Activated CD4-positive, CD25-positive, alpha-beta regulatory T cell (primary cell): ENCODE measurements around the gene U2AF2.
A peak's percentile ranks its signal among the peaks of the same experiment; 100 is the strongest.

Experiments
- DNase-seq, 4 experiments: peaks; one replicate each; lab custom pipeline; 2025; lab: John Stamatoyannopoulos, UW

U2AF2 gene

DNA sequence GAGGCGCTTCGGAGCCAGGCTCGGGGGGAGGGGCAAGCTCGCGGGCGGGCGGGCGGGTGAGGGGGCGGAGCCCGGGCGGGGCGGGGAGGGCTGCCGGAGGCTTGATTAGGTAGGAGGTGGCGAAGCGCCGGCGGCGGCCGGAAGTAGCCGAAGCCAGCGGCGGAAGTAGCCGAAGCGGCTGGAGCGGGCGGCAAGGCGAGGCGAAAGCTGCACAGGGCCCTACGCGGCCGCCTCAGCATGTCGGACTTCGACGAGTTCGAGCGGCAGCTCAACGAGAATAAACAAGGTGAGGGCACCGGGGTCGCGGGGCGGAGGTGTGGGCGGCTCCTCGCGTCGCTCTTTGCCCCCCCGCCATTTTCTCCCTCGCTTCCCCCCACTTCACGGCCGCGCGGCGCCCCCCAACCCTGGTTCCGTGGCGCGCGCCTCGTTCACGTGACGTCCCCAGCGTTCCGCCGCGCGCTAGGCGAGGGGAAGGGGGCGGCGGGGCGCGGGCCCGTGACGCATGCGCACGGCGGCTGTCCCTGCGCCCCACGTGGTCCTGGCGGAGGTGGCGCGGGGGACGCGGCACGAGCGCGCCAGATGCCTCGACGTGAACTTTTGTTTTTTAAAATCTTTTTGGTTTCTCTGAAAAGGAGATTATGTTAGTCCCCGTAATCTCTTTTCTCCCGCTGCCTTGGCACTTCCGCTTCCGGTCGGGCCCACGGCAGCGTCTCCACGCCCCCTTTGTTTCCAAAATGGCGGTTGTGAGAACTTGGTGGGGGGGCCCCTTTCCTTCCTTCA lies at the start of gene U2AF2:
Gene U2AF2 (plus strand): TSS at position 168 of the 780 bp plus-strand sequence. CDS start 70 bp downstream, at position 238.
- peak; percentile 91 to 97 (median 95) for DNase-seq

DNA sequence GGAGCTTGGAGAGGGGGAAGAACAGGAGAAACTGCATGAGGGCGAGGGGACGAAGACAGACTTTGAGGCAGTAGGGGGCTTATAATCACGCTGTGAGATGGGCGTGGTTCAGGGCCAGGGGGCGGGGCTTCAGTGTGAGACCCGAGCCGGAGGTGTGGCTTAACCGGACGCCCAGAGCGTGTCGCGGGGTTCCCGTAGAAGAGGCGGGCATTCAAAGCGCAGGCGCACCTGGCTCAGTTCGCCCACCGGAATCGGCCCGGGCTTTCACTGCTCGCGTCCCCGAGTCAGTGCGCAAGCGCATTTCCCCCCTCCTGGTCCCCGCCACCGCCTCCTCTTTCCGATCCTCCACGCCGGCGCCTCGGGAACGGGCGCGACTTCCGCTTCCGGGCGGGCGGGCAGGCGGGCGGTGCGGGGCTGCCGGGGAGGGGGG lies 49.6 kb upstream of the U2AF2 start:
- DNase-seq, result peak; percentile 95 to 97 (median 96)

DNA sequence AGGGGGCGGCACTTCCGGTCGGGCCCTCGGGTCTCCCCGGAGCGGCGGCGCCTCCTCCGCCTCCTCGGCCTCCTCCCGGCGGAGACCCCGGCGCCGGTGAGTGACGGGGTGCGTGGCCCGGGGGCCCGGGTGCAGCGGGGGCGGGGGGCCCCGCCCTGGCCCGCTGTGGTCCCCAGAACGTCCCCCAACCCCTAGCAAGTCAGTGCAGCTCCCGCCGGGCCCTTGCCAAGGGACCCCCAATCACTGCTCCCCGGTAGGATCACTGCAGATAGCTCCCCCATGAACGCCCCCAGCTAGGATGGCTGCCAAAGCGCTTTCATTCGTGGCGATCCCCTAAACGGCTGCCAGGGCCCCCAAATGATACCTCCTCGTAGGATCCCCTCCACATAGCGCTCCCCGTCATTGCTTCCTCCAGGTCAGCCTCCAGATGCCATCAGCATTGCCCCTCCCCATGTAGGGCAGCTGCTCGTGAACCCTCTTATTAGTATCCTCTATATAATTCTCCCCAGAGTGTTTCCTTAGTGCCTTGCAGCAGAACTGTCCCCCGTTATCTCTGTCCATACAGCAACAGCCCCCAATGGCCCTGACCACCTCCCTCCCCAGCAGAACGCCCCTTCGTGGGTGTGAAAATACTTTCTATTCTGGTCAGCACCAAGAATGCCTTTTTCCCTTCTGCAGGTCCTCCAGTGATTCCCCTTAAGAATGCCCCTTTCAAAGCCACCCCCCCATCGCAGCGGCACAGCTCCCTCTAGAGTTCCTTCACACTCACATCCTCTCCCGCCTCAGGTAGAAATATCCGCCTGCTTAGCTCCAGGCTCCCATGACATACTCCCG lies 49.0 kb upstream of the U2AF2 start, which contains the start of gene ZNF865:
Gene ZNF865 (plus strand): TSS at position 11 of the 834 bp plus-strand sequence. CDS start 7,972 bp downstream, outside the sequence.
- peak in 2 of 4 experiments; percentile 27 to 42 for DNase-seq

DNA sequence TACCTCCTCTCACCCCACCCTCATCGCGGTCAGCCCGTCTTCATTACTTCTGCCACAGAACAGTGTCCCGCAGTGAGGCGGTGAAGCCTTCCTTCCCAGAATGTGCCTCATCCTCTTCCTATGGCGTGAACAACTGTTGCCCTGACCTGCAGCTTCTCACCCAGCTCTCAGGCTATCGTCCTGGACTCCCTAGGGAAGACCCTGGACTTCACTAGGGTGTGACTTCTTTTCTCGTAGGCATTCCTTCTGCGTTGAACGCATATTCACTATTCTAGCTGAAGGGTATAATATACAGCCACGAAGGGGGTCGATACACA lies 48.4 kb upstream of the U2AF2 start:
- DNase-seq, result no peak

DNA sequence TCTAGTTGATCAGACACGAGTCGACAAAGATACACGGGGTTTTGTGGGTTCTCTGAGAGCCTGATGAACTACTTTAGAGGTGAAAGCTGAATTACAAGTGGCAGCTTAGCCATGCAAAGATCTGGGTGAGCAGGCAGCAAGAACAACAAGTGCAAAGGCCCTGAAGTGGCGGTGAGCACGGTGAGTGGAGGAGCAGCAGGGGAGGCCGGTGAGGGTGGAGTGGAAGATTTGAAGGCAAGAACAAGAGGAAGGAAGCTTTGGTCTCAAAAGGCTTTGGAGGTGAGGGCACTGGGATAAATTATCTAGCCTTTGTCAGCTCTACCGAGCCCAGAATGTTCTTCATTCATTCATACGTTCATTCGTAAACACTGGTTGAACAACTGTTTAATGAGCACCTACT lies 48.0 kb upstream of the U2AF2 start:
- DNase-seq, result no peak

DNA sequence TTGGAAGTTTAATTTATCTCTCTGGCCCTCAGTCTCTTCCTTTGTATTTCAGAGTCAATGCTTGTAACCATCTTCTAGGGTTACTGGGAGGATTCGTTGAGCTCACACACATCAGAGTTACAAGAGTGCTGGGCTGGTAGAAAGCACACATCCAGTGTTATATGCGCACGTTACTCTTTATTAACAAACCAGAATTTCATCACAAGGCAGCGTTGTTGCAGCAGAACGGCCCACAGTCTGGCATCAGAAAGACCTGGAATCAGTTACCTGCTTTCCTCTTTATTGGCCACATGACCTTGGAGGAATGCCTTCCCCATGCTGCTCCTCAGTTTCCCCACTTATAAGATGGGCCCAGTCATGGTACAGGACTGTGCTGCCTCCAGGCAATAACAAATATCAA lies 45.5 kb upstream of the U2AF2 start:
- no peak for DNase-seq

DNA sequence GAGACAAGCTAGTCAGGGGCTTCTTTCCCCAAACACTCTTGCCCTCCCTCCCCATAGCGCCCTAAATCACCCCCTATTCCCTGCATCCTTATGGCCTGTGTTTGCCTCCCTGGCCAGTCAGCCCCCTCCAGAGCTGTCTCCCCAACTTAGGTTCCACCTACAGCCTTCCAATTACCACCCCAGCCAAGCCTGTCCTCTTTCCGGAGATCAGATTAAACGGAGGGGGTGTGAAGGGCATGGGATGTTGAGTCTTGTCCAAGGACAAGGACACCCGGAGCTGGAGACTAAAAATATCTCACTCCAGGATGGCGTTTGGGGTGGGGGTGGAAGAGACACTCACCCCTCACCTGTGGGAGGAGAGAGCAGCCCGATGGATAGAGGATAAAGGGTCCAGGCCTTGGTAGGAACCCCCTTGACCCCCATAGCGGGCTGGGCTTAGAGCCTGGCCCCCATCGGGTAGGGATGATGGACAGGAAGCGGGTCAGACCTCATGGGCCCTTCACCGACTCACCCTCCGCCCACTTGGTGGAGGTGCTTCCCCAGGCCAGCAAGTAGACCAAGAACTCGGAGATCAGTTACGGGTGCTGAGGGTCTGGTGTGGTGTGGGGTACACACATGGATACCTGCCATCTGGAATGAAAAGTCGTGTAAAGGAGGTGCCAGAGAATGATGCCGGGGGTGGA lies 43.4 kb upstream of the U2AF2 start:
- no peak for DNase-seq

DNA sequence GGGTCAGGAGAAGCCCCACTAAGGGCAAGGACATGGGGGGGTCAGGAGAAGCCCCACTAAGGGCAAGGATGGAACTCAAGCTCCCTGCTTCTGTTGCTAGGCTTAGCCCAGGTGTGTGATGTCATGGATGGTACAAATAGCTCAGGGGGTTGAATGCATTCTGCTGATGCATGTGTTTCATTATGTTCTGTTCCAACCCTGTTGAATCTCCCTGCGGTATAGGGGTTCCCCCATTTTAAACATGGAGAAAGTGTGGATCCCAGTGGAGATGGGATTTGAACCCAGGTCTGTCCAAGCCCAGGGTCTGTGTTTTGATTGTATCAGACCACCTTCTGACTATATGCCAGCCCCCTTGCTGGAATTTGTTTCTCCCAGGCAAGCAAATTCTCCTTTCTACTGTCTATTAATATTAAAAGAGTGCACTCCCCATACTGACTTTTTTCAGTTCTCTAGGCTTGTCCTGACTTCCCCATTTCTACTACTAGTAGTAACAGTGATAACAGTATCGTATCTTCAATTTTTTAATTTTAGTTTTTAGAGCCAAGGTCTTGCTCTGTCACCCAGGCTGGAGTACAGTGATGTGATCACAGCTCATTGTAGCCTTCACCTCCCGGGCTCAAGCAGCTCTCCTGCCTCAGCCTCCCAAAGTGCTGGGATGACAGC lies 42.7 kb upstream of the U2AF2 start:
- no peak for DNase-seq

DNA sequence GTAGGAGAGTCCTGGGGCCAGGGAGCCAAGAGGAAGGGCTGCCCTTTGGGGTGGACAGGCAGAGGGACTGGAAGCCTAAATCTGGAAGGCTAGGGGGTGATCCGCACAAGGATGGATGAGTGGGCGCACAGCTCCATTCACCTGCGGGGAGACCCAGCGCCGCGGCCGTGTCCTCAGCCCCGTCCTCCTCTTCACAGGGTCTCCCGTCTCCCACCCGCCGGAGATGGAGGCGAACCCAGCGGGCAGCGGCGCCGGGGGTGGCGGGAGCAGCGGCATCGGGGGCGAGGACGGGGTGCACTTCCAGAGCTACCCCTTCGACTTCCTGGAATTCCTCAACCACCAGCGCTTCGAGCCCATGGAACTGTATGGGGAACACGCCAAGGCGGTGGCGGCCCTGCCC lies 41.4 kb upstream of the U2AF2 start:
- no peak for DNase-seq

DNA sequence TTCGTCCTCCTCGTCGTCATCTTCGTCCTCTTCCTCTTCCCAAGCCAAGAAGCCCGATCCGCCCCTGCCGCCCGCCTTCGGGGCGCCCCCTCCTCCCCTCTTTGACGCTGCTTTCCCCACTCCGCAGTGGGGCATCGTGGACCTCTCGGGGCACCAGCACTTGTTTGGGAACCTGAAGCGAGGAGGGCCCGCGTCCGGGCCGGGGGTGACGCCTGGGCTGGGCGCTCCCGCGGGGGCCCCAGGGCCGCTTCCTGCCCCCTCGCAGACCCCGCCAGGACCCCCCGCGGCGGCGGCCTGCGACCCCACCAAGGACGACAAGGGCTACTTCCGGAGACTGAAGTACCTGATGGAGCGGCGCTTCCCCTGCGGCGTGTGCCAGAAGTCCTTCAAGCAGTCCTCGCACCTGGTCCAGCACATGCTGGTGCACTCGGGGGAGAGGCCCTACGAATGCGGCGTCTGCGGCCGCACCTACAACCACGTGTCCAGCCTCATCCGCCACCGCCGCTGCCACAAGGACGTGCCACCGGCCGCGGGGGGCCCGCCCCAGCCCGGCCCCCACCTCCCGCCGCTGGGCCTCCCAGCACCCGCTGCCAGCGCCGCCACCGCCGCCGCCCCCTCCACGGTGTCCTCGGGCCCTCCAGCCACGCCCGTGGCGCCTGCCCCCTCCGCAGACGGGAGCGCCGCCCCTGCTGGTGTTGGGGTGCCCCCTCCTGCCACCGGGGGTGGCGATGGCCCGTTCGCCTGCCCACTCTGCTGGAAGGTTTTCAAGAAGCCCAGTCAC lies 40.7 kb upstream of the U2AF2 start:
- DNase-seq, result no peak

DNA sequence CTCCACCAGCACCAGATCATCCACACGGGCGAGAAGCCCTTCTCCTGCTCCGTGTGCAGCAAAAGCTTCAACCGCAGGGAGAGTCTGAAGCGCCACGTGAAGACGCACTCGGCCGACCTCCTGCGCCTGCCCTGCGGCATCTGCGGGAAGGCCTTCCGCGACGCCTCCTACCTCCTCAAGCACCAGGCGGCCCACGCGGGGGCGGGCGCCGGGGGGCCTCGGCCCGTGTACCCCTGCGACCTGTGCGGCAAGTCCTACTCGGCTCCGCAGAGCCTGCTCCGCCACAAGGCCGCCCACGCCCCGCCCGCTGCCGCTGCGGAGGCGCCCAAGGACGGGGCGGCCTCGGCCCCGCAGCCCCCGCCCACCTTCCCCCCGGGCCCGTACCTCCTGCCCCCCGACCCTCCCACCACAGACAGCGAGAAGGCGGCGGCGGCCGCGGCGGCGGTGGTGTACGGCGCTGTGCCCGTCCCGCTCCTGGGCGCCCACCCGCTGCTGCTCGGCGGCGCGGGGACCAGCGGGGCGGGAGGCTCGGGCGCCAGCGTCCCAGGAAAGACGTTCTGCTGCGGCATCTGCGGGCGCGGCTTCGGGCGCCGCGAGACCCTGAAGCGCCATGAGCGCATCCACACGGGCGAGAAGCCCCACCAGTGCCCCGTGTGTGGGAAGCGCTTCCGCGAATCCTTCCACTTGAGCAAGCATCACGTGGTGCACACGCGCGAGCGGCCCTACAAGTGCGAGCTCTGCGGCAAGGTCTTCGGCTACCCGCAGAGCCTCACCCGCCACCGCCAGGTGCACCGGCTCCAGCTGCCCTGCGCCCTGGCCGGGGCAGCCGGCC lies 39.9 kb upstream of the U2AF2 start:
- no peak for DNase-seq

DNA sequence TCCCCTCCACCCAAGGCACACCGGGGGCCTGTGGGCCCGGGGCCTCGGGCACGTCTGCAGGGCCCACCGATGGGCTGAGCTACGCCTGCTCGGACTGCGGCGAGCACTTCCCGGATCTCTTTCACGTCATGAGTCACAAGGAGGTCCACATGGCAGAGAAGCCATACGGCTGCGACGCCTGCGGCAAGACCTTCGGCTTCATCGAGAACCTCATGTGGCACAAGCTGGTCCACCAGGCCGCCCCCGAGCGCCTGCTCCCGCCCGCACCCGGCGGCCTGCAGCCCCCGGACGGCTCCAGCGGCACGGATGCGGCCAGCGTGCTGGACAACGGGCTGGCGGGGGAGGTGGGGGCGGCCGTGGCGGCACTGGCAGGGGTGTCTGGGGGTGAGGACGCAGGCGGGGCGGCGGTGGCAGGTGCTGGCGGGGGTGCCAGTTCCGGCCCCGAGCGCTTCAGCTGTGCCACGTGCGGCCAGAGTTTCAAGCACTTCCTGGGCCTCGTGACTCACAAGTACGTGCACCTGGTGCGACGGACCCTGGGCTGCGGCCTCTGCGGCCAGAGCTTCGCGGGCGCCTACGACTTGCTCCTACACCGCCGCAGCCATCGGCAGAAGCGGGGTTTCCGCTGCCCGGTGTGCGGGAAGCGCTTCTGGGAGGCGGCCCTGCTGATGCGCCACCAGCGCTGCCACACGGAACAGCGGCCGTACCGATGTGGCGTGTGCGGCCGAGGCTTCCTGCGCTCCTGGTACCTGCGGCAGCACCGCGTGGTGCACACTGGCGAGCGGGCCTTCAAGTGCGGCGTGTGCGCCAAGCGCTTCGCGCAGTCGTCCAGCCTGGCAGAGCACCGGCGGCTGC lies 39.1 kb upstream of the U2AF2 start:
- DNase-seq, result no peak

DNA sequence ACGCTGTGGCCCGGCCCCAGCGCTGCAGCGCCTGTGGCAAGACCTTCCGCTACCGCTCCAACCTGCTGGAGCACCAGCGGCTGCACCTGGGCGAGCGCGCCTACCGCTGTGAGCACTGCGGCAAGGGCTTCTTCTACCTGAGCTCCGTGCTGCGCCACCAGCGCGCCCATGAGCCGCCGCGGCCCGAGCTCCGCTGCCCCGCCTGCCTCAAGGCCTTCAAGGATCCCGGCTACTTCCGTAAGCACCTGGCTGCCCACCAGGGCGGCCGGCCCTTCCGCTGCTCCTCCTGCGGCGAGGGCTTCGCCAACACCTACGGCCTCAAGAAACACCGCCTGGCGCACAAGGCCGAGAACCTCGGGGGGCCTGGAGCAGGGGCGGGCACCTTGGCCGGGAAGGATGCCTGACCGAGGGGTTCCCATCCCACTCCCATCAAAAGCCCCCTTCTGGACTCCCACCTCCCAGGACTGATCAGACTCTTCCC lies 38.4 kb upstream of the U2AF2 start:
- no peak for DNase-seq

DNA sequence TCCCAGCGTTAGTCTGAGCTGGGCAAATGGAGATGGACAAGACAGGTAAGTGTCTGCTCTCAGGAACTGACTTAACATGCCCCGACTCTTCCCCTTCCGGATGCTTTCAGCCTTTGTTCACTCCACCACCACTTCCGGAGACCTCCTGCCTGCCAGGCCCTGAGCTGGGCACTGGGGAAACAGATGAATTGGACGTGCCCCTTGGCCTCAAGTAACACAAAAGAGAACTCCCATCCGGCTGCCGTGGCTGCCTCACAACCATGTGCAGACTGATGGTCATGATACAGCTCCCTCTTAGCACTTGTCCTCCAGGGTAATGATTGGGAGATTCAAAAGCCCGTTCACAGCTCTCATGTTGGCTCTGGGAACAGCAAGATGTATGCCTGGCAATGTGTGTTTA lies 37.4 kb upstream of the U2AF2 start:
- no peak for DNase-seq

DNA sequence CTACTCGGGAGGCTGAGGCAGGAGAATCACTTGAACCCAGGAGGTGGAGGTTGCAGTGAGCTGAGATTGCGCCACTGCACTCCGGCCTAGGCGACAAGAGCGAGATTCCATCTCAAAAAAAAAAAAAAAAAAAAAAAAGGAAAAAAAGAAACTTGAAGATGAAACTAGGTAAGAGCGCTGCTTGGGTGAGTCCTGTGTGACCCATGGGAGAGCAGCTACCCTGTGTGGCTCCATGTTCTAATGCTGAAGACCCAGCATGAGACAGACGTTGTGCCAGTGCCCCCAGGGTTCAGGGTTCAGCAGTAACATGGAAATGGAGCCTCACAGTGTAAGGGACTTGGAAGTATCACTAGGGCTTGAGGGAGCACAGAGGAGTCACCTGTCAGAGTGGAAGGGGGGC lies 36.4 kb upstream of the U2AF2 start:
- DNase-seq, result no peak

DNA sequence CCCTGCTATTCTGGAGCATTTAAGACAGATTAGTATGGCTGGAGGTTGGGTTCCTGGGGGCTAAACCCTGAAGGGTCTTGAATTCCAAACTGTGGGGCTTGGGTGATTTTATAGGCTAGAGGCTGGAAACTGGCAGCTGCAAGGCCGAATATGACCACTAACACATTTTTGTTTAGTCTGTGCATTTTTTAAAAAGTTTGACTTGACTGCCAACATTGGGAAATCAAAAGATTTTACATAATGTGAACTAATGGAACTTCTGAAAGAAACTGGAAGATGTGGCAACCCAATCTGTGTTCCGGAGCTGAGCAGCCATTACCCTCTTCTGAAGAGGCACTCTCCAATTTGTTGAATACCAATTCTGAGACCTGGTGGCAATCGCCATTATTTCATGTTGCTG lies 35.5 kb upstream of the U2AF2 start:
- DNase-seq, result no peak

DNA sequence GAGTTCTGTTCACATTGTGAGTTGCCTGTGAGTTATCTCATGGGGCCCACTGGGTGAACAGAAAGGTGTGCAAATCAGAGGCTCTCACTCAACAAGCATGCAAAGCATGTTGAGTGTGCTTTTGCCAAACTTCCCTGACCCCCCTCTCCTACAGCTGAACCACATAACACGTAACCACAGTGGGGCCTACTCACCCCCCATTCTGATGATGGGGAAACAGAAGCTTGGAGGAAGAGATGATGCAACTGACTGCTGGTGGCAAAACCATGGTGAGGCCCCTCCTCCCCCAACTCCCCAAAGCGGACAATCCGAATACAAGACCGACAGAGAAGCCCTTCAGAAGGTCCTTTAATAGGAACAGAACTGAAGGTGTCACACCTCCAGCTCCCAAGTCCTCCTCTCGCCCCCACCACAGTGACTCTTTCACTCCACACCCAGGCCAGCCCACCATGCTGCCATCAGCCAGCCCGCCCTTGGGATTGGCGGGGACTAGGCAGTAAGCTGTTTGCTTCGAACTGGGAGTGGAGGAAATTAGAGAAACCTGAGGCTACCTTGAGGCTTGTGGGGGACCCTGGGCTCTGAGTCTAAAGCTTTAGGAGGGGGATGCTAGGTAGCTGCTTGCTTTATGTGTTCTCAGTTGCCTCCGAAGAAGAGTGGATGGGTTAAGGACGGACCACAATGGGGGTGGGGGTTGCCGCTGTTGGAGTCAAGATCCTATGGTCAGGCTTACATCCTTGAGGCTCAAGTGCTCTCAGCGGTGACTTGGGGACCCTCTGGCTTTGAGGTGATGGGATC lies 34.2 kb upstream of the U2AF2 start:
- DNase-seq, result no peak

DNA sequence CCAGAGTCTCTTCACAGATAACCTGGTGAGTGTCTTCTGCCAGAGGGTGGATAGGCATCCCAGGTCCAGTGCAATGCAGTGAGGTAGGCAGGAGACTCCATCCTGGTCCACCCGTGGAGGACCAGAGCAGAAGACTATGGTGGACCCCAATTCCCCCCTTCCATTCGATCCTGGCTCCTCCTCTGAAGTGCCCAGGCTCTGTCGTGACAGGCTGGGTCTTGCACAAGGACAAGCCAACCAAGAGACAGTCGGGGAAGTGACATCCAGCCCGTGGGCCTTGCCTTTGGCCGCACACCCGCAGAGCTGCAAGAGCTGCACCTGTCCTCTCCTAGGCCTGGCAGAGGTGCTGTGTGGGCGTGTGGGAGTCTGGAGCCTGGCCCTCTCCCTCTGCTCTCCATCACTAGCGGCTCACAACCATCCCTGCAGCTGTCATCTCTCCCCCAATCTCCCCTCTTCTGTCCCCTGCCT lies 33.6 kb upstream of the U2AF2 start:
- no peak for DNase-seq
